ENCODE measurements around the gene APOC3.
"Not testable (repeated sequence)": the region's sequence is repeated elsewhere in the genome, so short reads cannot be mapped to it uniquely, and the experiment has no call there.

The APOC3 gene

GRCh38 chr11:116829525-116830183, at the start of gene APOC3:
TSS of gene APOC3 (plus strand) at chr11:116829907. CDS start at chr11:116830583, 676 bp downstream.
- DNase-seq: no peak
- ATAC-seq: no peak

- ATAC-seq (peak; percentile 39), DNase-seq (no peak)
Observed at GRCh38 chr11:116782728-116783127, 47.0 kb upstream of the APOC3 start.

GRCh38 chr11:116786326-116786725, 43.4 kb upstream of the APOC3 start:
- DNase-seq (no peak), ATAC-seq (no peak)

- DNase-seq: no peak
Observed at GRCh38 chr11:116786966-116787365, 42.7 kb upstream of the APOC3 start.

GRCh38 chr11:116787436-116787785, 42.3 kb upstream of the APOC3 start:
- no peak for DNase-seq
- ATAC-seq: no peak

More at GRCh38 chr11:116786966-116787365, 42.7 kb upstream of the APOC3 start:
- ATAC-seq: no peak

- ATAC-seq (peak; percentile 82), DNase-seq (peak; percentile 90)
Observed at GRCh38 chr11:116787786-116788486, 41.8 kb upstream of the APOC3 start, which contains the start of gene ZPR1. TSS of gene ZPR1 (minus strand) at chr11:116788023. CDS start at chr11:116787990, 33 bp downstream.

- ATAC-seq: no peak
- no peak for DNase-seq
Observed at GRCh38 chr11:116788534-116788933, 41.2 kb upstream of the APOC3 start.

GRCh38 chr11:116788975-116789374, 40.7 kb upstream of the APOC3 start:
- DNase-seq (no peak), ATAC-seq (no peak)

GRCh38 chr11:116790167-116791001, 39.3 kb upstream of the APOC3 start:
- no peak for DNase-seq
- no peak for ATAC-seq

GRCh38 chr11:116791002-116791812, 38.5 kb upstream of the APOC3 start:
- DNase-seq: peak; percentile 88
- ATAC-seq: peak; percentile 66

GRCh38 chr11:116791813-116792143, 37.9 kb upstream of the APOC3 start, which contains the start of gene APOA5:
TSS of gene APOA5 (minus strand) at chr11:116791879. CDS start at chr11:116791860, 19 bp downstream.
- DNase-seq (no peak), ATAC-seq (no peak)

- DNase-seq (no peak), ATAC-seq (no peak)
Observed at GRCh38 chr11:116792144-116792868, 37.4 kb upstream of the APOC3 start.

- ATAC-seq (no peak), DNase-seq (no peak)
Observed at GRCh38 chr11:116792869-116793771, 36.6 kb upstream of the APOC3 start.

GRCh38 chr11:116793772-116794097, 36.0 kb upstream of the APOC3 start:
- no peak for ATAC-seq
- DNase-seq: no peak

GRCh38 chr11:116794851-116795250, 34.9 kb upstream of the APOC3 start:
- ATAC-seq: no peak

GRCh38 chr11:116796548-116796947, 33.2 kb upstream of the APOC3 start:
- ATAC-seq: no peak
- DNase-seq: no peak

More at GRCh38 chr11:116794851-116795250, 34.9 kb upstream of the APOC3 start:
- DNase-seq: no peak

GRCh38 chr11:116797816-116798215, 31.9 kb upstream of the APOC3 start:
- ATAC-seq (no peak), DNase-seq (no peak)

GRCh38 chr11:116798368-116798767, 31.3 kb upstream of the APOC3 start:
- ATAC-seq (no peak), DNase-seq (no peak)

- ATAC-seq: no peak
- no peak for DNase-seq
Observed at GRCh38 chr11:116800610-116801009, 29.1 kb upstream of the APOC3 start.

- not testable (repeated sequence) for DNase-seq, ATAC-seq
Observed at GRCh38 chr11:116801662-116802061, 28.0 kb upstream of the APOC3 start.

All from stimulated activated naive CD8-positive, alpha-beta T cell treated with anti-CD3 and anti-CD28 coated beads, Interleukin-15, Interleukin-2, amounts not matched to agents 100 U/mL and 50 U/mL, for 24 hours (primary cell).